ENCODE results near the gene DNAJC19.

Gene DNAJC19

GRCh38 chr3:180959691-180960090, 29.8 kb downstream of the DNAJC19 start:
- no peak for DNase-seq

GRCh38 chr3:180947761-180948390, 41.7 kb downstream of the DNAJC19 start:
- DNase-seq: no peak

DNA sequence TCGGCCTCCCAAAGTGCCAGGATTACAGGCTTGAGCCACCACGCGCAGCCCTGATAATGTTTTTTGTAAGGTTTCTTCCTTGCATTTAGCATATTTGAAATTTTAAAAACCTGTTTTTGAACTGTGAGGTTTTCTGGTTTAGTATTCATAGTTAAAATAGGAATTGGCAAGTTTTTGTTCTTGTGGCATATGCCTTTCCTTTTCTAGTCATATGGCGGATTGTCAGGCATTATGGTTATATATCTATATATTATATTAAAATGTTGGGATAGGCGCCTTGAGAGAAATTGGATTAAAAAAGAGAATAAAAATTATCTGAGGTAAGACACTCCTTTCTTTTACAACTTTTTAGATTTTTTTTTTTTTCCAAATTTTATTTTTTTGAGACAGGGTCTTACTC, 48.7 kb downstream of the DNAJC19 start:
- no peak for DNase-seq

DNA sequence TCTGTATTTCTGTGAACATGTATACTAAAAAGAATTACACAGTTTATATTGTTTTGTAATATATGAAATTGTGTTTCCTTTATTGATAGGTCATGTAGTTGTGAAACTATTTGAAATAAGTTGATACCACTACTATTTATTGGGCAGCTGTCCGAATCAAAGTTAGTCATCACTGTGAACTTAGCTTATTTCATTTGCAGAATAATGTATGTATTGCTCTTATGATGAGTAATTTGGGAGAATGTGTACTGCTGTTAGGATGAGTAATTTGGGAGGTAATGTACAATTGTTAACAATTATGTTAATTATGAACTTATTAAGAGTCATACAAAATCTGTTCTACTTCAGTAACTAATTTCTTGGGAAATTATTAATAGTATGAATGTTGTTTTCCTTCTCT, 54.9 kb downstream of the DNAJC19 start:
- no peak for DNase-seq

All from NK-92 treated with Interleukin-12 subunit alpha and Interleukin-12 subunit beta, amount 100 ng/mL, for 24 hours (cell line).